ENCODE data around the gene HOXA9. TPM values are rescaled to one million over a fixed set of nuclear protein-coding genes. Genes with fewer than 3 reads are reported as not detected.

HOXA9 gene
- total and polyA plus RNA-seq, 9 donors = 0.12 to 2.5 (median 0.57) TPM; not detected in 1

DNA sequence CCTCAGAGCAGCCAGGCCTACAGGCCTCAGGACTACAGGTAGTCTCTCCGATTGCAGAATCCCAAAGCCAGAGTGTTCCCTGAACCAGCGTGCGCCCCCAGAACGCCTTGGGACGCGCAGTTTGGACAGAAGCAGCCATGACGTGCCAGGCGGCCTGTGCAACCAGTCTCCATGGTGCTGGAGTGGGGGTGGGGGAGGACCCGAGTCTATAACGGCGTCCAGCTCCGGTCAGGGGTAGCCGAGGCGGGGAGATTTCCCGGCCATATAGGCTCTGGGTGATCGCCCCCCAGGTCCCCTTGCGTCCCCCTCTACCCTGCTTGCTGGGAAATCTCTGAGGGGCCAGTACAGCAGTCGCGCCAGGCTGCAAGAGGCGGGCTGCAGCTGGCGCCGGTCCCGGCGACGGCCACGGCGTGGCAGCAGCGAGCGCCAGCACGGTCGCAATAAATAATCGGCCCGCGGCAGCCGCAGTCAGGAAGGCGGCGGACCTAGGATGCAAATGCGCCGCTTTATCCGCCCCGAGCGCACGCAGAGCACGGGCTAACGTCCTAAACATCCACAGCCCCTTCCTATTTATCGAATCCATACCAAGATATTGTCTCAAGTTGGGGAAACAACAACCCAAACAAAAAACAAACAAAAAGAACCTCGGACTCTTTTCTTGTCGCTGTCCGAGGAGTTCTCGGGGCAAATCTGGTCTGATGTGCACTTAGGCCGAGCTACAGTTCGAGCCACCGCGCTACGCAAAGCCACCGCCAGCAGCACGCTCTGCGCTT, 14.6 kb downstream of the HOXA9 start:
- H3K4me3 ChIP-seq = peak overlapping the region; percentile 74
- intact Hi-C loops (cut with DNase I) = loop anchor here in 1 of 4 donors (10.0 kb wide), 2 partner anchors 946 to 1256 kb away; partner anchors contain the start of genes CBX3 and HNRNPA2B1
- H3K27me3 ChIP-seq = peaks cover 3% of the 10 kb centered on the region
- H3K9me3 ChIP-seq = peaks cover 0 to 5% of the 10 kb centered on the region in 2 donors
- H3K36me3 ChIP-seq = no peaks in the 10 kb centered on the region
- peaks cover 4% of the 10 kb centered on the region for H3K4me1 ChIP-seq (ENCODE audit: insufficient read depth)
- TF ChIP-seq, protein P1, sequence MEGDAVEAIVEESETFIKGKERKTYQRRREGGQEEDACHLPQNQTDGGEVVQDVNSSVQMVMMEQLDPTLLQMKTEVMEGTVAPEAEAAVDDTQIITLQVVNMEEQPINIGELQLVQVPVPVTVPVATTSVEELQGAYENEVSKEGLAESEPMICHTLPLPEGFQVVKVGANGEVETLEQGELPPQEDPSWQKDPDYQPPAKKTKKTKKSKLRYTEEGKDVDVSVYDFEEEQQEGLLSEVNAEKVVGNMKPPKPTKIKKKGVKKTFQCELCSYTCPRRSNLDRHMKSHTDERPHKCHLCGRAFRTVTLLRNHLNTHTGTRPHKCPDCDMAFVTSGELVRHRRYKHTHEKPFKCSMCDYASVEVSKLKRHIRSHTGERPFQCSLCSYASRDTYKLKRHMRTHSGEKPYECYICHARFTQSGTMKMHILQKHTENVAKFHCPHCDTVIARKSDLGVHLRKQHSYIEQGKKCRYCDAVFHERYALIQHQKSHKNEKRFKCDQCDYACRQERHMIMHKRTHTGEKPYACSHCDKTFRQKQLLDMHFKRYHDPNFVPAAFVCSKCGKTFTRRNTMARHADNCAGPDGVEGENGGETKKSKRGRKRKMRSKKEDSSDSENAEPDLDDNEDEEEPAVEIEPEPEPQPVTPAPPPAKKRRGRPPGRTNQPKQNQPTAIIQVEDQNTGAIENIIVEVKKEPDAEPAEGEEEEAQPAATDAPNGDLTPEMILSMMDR (IDR thresholded peaks at IDR 0.05) = peak; percentile 50 to 84 (median 61)
- no peak for TF ChIP-seq POLR2A (IDR thresholded peaks at IDR 0.05)
- TF ChIP-seq EP300 (IDR thresholded peaks at IDR 0.05) = no peak
- 3 to 4% (median 3%) methylated on average over 53 to 58 of the region's 58 CpGs for WGBS, 3 donors
- peak; percentile 58 to 81 (median 64) for DNase-seq
- H3K27ac ChIP-seq = no peak overlapping the region

DNA sequence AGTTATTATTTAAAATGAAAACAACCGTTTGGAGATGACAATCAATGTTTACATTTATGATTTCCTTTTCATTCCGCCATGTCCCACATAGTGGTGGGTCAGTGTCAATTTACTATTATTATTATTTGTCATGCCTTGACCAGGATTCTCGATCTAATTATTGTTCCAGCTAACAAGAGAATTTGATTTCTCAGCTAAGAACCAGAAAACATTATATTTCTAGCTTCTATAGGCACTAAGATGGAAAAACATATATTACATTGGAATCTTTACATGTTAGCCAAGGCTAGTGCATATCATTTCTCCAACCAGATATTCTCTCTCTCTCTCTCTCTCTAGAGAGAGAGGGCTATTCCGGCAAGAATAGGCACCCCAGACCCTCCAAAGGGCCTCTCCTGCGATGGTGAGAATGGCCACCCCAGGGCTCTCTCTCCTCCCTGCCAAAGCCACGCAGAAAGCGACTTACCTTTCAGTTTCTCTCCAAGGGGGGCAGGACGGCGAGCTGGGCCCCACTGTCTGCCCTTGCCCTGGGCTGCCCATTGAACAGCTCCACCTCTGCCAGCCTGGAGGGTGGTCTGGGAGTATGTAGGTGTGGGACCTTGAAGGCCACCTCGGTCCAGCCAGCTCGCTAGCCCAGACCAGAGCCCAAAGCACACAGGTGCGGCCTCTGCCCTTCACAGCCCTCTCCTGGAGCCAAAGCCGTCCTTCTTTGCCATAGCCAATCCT, 15.3 kb downstream of the HOXA9 start:
- Histone ChIP-seq H3K9me3 (peaks cover 0 to 10% of the 10 kb centered on the region in 2 donors), H3K4me1 (ENCODE audit: insufficient read depth) (peaks cover 4% of the 10 kb centered on the region), H3K36me3 (no peaks in the 10 kb centered on the region), H3K27ac (no peak overlapping the region), H3K4me3 (peak overlapping the region; percentile 74), H3K27me3 (no peaks in the 10 kb centered on the region)
- intact Hi-C loops (cut with DNase I) = loop anchor here in 1 of 4 donors (10.0 kb wide), 2 partner anchors 945 to 1255 kb away; partner anchors contain the start of genes CBX3 and HNRNPA2B1
- 62 to 69% (median 68%) methylated on average over 13 of the region's 13 CpGs for WGBS, 3 donors
- TF ChIP-seq POLR2A (IDR thresholded peaks at IDR 0.05) (no peak), EP300 (IDR thresholded peaks at IDR 0.05) (no peak)
- DNase-seq = peak in 2 of 5 donors; percentile 11 to 30

DNA sequence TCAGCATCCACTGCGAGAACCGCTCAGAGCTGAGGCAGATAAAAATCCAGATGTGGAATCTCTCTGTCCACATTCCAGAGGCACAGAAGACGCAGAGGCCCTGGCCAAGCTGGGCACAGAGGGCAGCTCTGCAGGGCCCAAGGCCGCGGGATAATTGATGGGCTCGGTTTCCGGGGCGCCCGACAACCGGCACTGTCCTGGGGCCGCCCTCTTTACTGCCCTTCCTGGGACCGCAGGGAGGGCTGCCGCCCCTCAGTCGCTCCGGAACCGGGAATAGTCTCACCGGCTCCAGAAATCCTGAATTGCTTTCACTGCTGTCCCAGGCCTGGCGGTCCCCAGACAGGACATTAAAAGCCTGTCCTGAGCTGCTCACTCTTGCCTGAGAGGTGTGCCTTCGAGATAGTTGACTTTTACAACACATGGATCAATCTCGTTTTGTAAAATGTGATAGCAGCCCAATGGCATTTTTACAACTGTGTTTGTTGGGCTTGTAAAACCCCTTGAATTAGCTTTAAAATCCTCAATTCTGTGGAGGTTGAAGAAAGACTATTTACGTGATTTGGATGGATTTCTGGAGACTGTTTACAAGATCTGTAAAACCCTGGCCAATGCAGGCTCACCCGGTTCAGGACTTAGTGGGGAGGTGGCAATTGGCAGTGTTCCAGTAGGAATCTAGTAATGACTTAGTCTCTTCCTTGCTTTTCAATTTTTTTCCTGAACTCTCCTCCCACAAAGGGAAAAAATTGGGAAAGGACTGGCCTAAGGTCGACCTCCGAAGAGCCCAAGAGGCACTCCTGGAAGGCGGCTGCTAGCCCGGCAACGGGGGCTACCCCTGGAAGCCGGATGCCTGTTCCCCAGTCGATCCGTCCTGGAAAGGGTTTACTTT, 16.3 kb downstream of the HOXA9 start:
- intact Hi-C loops (cut with DNase I) = no loop called here
- no peaks in the 10 kb centered on the region for H3K36me3 ChIP-seq
- peak in 2 of 5 donors; percentile 5 to 17 for DNase-seq
- peaks cover 4% of the 10 kb centered on the region for H3K4me1 ChIP-seq (ENCODE audit: insufficient read depth)
- H3K27me3 ChIP-seq = no peaks in the 10 kb centered on the region
- H3K27ac ChIP-seq = no peak overlapping the region
- H3K9me3 ChIP-seq = peaks cover 0 to 10% of the 10 kb centered on the region in 2 donors
- 56 to 61% (median 60%) methylated on average over 30 of the region's 30 CpGs for WGBS, 3 donors
- TF ChIP-seq POLR2A (IDR thresholded peaks at IDR 0.05) = no peak
- TF ChIP-seq, protein P1 (IDR thresholded peaks at IDR 0.05) = no peak
- TF ChIP-seq EP300 (IDR thresholded peaks at IDR 0.05) = no peak
- peak overlapping the region; percentile 74 for H3K4me3 ChIP-seq

DNA sequence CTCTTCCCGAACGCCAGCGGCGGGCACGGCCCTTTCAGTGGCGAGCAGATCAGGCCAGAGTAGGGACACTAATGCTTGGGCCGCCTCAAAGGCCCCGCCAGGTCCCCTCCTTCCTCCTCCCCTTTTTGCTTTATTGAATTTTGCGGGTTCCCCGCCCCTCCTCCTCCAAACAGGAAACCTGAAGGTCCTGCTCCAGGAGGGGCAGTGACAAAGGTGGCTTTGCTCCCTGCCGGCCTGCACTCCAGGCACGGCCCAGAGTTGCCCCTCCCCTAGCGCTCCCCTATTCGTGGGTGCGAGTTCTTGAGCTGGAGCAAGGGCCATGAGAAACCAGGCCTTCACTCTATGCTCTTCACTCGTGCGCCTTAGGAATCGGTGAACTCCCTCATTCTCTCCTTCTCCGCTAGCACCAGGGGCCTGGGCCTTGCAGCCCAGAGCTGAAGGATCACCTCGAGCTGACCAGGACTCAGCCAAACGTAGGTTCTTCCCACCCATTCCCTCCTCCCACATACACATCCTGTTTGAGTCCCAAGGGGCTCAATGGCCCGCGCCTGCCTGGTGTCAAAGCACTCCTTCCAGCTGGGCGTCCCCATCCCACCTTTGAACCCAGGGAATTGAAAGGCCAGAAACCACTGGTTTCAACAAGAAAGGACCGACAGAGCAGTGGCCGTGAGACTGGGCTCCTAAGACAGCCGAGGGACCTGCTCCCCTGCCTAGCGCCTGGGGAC, 17.1 kb downstream of the HOXA9 start:
- DNase-seq = peak in 2 of 5 donors; percentile 7 to 27
- peaks cover 5% of the 10 kb centered on the region for H3K4me1 ChIP-seq (ENCODE audit: insufficient read depth)

More for the DNA sequence above, 17.1 kb downstream of the HOXA9 start:
- no peaks in the 10 kb centered on the region for H3K27me3 ChIP-seq
- H3K27ac ChIP-seq = no peak overlapping the region
- intact Hi-C loops (cut with DNase I) = no loop called here
- H3K36me3 ChIP-seq = no peaks in the 10 kb centered on the region
- no peak for TF ChIP-seq POLR2A (IDR thresholded peaks at IDR 0.05)
- no peak for TF ChIP-seq EP300 (IDR thresholded peaks at IDR 0.05)
- TF ChIP-seq, protein P1 (IDR thresholded peaks at IDR 0.05) = no peak
- peak overlapping the region; percentile 74 for H3K4me3 ChIP-seq
- H3K9me3 ChIP-seq = peaks cover 0 to 10% of the 10 kb centered on the region in 2 donors
- 27 to 41% (median 33%) methylated on average over 25 to 28 of the region's 28 CpGs for WGBS, 3 donors

Measured in ovary (tissue), 9 donors.